ENCODE results near the gene ITFG1.

- TF ChIP-seq CTCF (IDR thresholded peaks at IDR 0.05) (no peak), POLR2A (IDR thresholded peaks at IDR 0.05) (no peak), POLR2AphosphoS5 (IDR thresholded peaks at IDR 0.05) (no peak), EP300 (IDR thresholded peaks at IDR 0.05) (no peak)
Observed at GRCh38 chr16:47431960-47432359, 28.9 kb downstream of the ITFG1 start.
